GM12878 (cell line): ENCODE results near the gene PDE7B. TPM values are rescaled to one million over a fixed set of nuclear protein-coding genes. Genes with fewer than 3 reads are reported as not detected.

Experiments
- ATAC-seq: fragments of 200-7000 bp; cut with Tn5 transposase; 3 replicates; pipeline ENCODE4 v1.9.1; 2020; ENCODE audit warnings: mild to moderate bottlenecking, moderate library complexity
- BruUV-seq: library from RNA; stranded (reverse); fragments of 400-500 nt; replicated peaks from 2 replicates; lab custom pipeline; 2021; lab: Mats Ljungman, UMichigan
- CTCF ChIA-PET: fragments of 300-600 bp; sonication (Branson Sonifier 250); formaldehyde crosslinking; extraction: SDS; loops from one replicate; lab custom pipeline; 2021; ENCODE audit warnings: inconsistent platforms; lab: Yijun Ruan, JAX
- POLR2A ChIA-PET: fragments of 350-600 bp; formaldehyde crosslinking; extraction: SDS; loops from one replicate; lab custom pipeline; 2021; ENCODE audit warnings: inconsistent platforms; lab: Charles Lee
- RAD21 ChIA-PET: fragments of 300-600 bp; sonication (Branson Sonifier 250); formaldehyde crosslinking; loops from one replicate; lab custom pipeline; 2023; ENCODE audit warnings: antibody characterized with exemption; ENCODE audit not compliant: unreplicated experiment; lab: Charles Lee
- SMC1A ChIA-PET: fragments of 300-600 bp; sonication (Branson Sonifier 250); formaldehyde crosslinking; loops from one replicate; lab custom pipeline; 2023; ENCODE audit not compliant: unreplicated experiment, uncharacterized antibody; lab: Charles Lee
- DNase-seq: peaks from one replicate; pipeline ENCODE4 v3.0.0-alpha.2; 2011; ENCODE audit warnings: low read depth, low spot score
- FAIRE-seq: peaks from 3 replicates; lab custom pipeline; 2011; peaks lifted over from hg19 to GRCh38; lab: Jason Lieb, UNC
- H2AFZ ChIP-seq: 2 replicates; pipeline ENCODE4 v1.6.0; 2011; ENCODE audit warnings: low read depth, low read length, control low read depth; ENCODE audit not compliant: control insufficient read depth
- H3K27ac ChIP-seq: 2 replicates; pipeline ENCODE4 v1.5.1; 2011; ENCODE audit warnings: control low read depth; ENCODE audit not compliant: control insufficient read depth, insufficient read depth
- H3K27me3 ChIP-seq, 2 experiments: replicated peaks in 1 of 2; 2 replicates each; pipeline versions ENCODE4 v1.6.0 to v1.6.1; 2011; ENCODE audit warnings: low read length in 1 of 2; ENCODE audit not compliant: control insufficient read depth in 2 of 2, insufficient read depth in 2 of 2
- H3K36me3 ChIP-seq, 2 experiments: 2 replicates each; pipeline ENCODE4 v1.5.1; 2011; ENCODE audit warnings: low read length in 1 of 2; ENCODE audit not compliant: control insufficient read depth in 2 of 2, insufficient read depth in 2 of 2
- H3K4me1 ChIP-seq: 2 replicates; pipeline ENCODE4 v1.6.1; 2011; ENCODE audit warnings: mild to moderate bottlenecking, low read length, moderate library complexity, mixed read lengths; ENCODE audit not compliant: control insufficient read depth, insufficient read depth
- H3K4me2 ChIP-seq: 2 replicates; pipeline ENCODE4 v1.6.0; 2011; ENCODE audit warnings: control low read depth; ENCODE audit not compliant: control insufficient read depth, insufficient read depth
- H3K4me3 ChIP-seq: fragments of 200-600 bp; sonication (generic); 2 replicates; pipeline ENCODE4 v1.5.1; 2016
- H3K79me2 ChIP-seq: 2 replicates; pipeline ENCODE4 v1.6.0; 2011; ENCODE audit warnings: low read length; ENCODE audit not compliant: control insufficient read depth, insufficient read depth
- H3K9ac ChIP-seq: 2 replicates; pipeline ENCODE4 v1.8.0; 2011; ENCODE audit warnings: low read length, control low read depth, mixed read lengths; ENCODE audit not compliant: control insufficient read depth, insufficient read depth
- H3K9me3 ChIP-seq: replicated peaks from 3 replicates; pipeline ENCODE4 v1.5.1; 2011; ENCODE audit warnings: mild to moderate bottlenecking, low read length; ENCODE audit not compliant: control insufficient read depth, insufficient read depth
- H4K20me1 ChIP-seq: 2 replicates; pipeline ENCODE4 v1.6.0; 2011; ENCODE audit not compliant: control insufficient read depth, insufficient read depth
- CBFB ChIP-seq: IDR thresholded peaks from 2 replicates; pipeline ENCODE4 v1.6.1; 2016; ENCODE audit warnings: antibody characterized with exemption, low read depth
- CBX3 ChIP-seq: fragments of 200-600 bp; sonication (generic); IDR thresholded peaks from 2 replicates; pipeline ENCODE4 v1.6.1; 2016; ENCODE audit warnings: low read depth, borderline replicate concordance
- FOXM1 ChIP-seq: IDR thresholded peaks from 2 replicates; pipeline ENCODE4 v1.6.1; 2012; ENCODE audit warnings: low read depth, mild to moderate bottlenecking, inconsistent platforms, low read length, moderate library complexity
- GABPA ChIP-seq: IDR thresholded peaks from 2 replicates; pipeline ENCODE4 v1.6.1; 2014; ENCODE audit warnings: antibody characterized with exemption, low read depth, mild to moderate bottlenecking, inconsistent platforms
- HDGF ChIP-seq: fragments of 450-650 bp; IDR thresholded peaks from 2 replicates; pipeline ENCODE4 v1.6.1; 2016; ENCODE audit warnings: antibody characterized with exemption
- KDM1A ChIP-seq: fragments of 200-600 bp; sonication (generic); IDR thresholded peaks from 2 replicates; pipeline ENCODE4 v1.6.1; 2016; ENCODE audit warnings: borderline replicate concordance
- POU2F2 ChIP-seq: IDR thresholded peaks from 3 replicates; pipeline ENCODE4 v1.6.1; 2011; ENCODE audit warnings: low read depth, mild to moderate bottlenecking, low read length, borderline replicate concordance
- RELA ChIP-seq: fragments of 450-650 bp; IDR thresholded peaks from 2 replicates; pipeline ENCODE4 v1.8.0; 2014; ENCODE audit warnings: borderline replicate concordance; ENCODE audit not compliant: partially characterized antibody
- SMARCA5 ChIP-seq: fragments of 450-650 bp; IDR thresholded peaks from 2 replicates; pipeline ENCODE4 v1.6.1; 2017; ENCODE audit warnings: mild to moderate bottlenecking
- SMC3 ChIP-seq: IDR thresholded peaks from 2 replicates; pipeline ENCODE4 v1.6.1; 2011; ENCODE audit warnings: low read length, improper control_type of control experiment, borderline replicate concordance
- TARDBP ChIP-seq: IDR thresholded peaks from 2 replicates; pipeline ENCODE4 v1.6.1; 2016; ENCODE audit warnings: borderline replicate concordance
- TCF3 ChIP-seq: IDR thresholded peaks from 2 replicates; pipeline ENCODE4 v1.6.1; 2012; ENCODE audit warnings: low read depth, mild to moderate bottlenecking, low read length, borderline replicate concordance; ENCODE audit not compliant: insufficient read depth
- ZNF207 ChIP-seq: fragments of 450-650 bp; IDR thresholded peaks from 2 replicates; pipeline ENCODE4 v1.6.1; 2014; ENCODE audit warnings: antibody characterized with exemption, mild to moderate bottlenecking, borderline replicate concordance
- WGBS: methylation state at CpG from one replicate; pipeline ENCODE4 v1.1.6; 2016; ENCODE audit warnings: low lambda C conversion rate; ENCODE audit not compliant: insufficient replicate concordance, insufficient coverage; ENCODE audit errors: missing lambda C conversion rate; 5-methylcytosine and 5-hydroxymethylcytosine counted together
- in situ Hi-C: fragments of 300-500 bp; cut with MboI; formaldehyde crosslinking; loops from 9 replicates; pipeline ENCODE4 v1.14.3; 2018; ENCODE audit warnings: mixed read lengths
- intact Hi-C: fragments of 100-400 bp; cut with micrococcal nuclease; formaldehyde crosslinking; loops from one replicate; pipeline ENCODE4 v1.14.2; 2022; ENCODE audit not compliant: unreplicated experiment
- polyA plus RNA-seq, 11 experiments: library from polyadenylated mRNA; depleted of rRNA in 4 of 11; unstranded in 6 of 11; stranded (reverse) in 5 of 11; fragments of >200 nt; fragmentation: Nextera tagmentation in 4 of 11; fragmentation: Illumina TruSeq in 1 of 11; extraction: Ambion mirVana in 4 of 11; extraction: Trizol in 1 of 11; gene quantifications; 1 replicate in 1 of 11; 2 replicates in 10 of 11; pipeline versions ENCODE4 v1.2.1 to v1.2.3, GENCODE V29; 2011 to 2016; ENCODE audit warnings: inconsistent platforms in 2 of 11, missing spikeins in 2 of 11, low read depth in 1 of 11
- total RNA-seq, 4 experiments: library from RNA; depleted of rRNA in 3 of 4; stranded (reverse); fragments of >200 nt in 3 of 4; fragmentation: Illumina TruSeq in 1 of 4; extraction: Trizol in 1 of 4; gene quantifications; 2 replicates each; pipeline versions ENCODE4 v1.2.1 to v1.2.3, GENCODE V29; 2013 to 2021
- TF ChIP-seq, protein P1 (sequence below): fragments of 450-650 bp; formaldehyde crosslinking; IDR thresholded peaks from 2 replicates; pipeline ENCODE4 v1.5.0; 2022; ENCODE audit warnings: mild to moderate bottlenecking, missing genetic modification characterization
- TF ChIP-seq, protein P2 (sequence below): fragments of 450-650 bp; IDR thresholded peaks from 2 replicates; pipeline ENCODE4 v1.6.1; 2018; ENCODE audit warnings: mild to moderate bottlenecking, low read depth, moderate library complexity; ENCODE audit not compliant: partially characterized antibody
- TF ChIP-seq, protein P3 (sequence below): fragments of 450-650 bp; IDR thresholded peaks from 2 replicates; pipeline ENCODE4 v1.6.1; 2014; ENCODE audit warnings: mild to moderate bottlenecking
- TF ChIP-seq, protein P4 (sequence below): IDR thresholded peaks from 2 replicates; pipeline ENCODE4 v1.6.1; 2011; ENCODE audit warnings: low read depth, low read length, improper control_type of control experiment, borderline replicate concordance

Gene PDE7B
- total and polyA plus RNA-seq, 10 of the 15 experiments (the other 5 are each of a cell fraction or from before 2014, with no cell fraction given), result not detected

DNA sequence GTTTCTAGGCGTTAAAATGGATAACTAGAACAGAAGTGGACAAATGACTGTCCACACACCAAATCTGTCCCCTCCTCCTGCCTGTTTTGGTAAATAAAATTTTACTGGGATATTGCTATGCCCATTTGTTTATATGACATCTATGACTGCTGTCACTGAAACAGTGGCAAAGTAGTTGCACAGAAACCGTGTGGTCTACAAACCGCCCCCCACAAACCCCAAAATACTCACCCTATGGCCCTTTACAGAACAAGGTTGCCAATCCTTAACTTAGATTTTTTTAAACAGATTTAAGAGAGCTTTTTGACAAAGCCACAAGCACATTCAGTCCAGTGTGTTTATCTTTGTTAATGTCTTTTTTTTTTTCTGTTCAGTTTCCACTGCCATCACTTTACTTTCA, 260.8 kb downstream of the PDE7B start:
- no peak for FAIRE-seq
- H2AFZ ChIP-seq, result no peak overlapping the region
- H3K79me2 ChIP-seq, result no peaks in the 10 kb centered on the region
- ChIA-PET POLR2A (no interaction called here), SMC1A (no interaction called here), CTCF (no interaction called here), RAD21 (no interaction called here)
- no peak overlapping the region for H3K27ac ChIP-seq
- TF ChIP-seq, protein P1, sequence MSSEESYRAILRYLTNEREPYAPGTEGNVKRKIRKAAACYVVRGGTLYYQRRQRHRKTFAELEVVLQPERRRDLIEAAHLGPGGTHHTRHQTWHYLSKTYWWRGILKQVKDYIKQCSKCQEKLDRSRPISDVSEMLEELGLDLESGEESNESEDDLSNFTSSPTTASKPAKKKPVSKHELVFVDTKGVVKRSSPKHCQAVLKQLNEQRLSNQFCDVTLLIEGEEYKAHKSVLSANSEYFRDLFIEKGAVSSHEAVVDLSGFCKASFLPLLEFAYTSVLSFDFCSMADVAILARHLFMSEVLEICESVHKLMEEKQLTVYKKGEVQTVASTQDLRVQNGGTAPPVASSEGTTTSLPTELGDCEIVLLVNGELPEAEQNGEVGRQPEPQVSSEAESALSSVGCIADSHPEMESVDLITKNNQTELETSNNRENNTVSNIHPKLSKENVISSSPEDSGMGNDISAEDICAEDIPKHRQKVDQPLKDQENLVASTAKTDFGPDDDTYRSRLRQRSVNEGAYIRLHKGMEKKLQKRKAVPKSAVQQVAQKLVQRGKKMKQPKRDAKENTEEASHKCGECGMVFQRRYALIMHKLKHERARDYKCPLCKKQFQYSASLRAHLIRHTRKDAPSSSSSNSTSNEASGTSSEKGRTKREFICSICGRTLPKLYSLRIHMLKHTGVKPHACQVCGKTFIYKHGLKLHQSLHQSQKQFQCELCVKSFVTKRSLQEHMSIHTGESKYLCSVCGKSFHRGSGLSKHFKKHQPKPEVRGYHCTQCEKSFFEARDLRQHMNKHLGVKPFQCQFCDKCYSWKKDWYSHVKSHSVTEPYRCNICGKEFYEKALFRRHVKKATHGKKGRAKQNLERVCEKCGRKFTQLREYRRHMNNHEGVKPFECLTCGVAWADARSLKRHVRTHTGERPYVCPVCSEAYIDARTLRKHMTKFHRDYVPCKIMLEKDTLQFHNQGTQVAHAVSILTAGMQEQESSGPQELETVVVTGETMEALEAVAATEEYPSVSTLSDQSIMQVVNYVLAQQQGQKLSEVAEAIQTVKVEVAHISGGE (CRISPR knock-in tag), result no peak
- TF ChIP-seq TARDBP (no peak), CBX3 (no peak), TCF3 (no peak), HDGF (no peak), POU2F2 (no peak), SMARCA5 (no peak), GABPA (no peak), ZNF207 (no peak), SMC3 (no peak), KDM1A (no peak), RELA (no peak), FOXM1 (no peak), CBFB (no peak)
- TF ChIP-seq, protein P2, sequence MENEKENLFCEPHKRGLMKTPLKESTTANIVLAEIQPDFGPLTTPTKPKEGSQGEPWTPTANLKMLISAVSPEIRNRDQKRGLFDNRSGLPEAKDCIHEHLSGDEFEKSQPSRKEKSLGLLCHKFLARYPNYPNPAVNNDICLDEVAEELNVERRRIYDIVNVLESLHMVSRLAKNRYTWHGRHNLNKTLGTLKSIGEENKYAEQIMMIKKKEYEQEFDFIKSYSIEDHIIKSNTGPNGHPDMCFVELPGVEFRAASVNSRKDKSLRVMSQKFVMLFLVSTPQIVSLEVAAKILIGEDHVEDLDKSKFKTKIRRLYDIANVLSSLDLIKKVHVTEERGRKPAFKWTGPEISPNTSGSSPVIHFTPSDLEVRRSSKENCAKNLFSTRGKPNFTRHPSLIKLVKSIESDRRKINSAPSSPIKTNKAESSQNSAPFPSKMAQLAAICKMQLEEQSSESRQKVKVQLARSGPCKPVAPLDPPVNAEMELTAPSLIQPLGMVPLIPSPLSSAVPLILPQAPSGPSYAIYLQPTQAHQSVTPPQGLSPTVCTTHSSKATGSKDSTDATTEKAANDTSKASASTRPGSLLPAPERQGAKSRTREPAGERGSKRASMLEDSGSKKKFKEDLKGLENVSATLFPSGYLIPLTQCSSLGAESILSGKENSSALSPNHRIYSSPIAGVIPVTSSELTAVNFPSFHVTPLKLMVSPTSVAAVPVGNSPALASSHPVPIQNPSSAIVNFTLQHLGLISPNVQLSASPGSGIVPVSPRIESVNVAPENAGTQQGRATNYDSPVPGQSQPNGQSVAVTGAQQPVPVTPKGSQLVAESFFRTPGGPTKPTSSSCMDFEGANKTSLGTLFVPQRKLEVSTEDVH, result no peak
- TF ChIP-seq, protein P3, sequence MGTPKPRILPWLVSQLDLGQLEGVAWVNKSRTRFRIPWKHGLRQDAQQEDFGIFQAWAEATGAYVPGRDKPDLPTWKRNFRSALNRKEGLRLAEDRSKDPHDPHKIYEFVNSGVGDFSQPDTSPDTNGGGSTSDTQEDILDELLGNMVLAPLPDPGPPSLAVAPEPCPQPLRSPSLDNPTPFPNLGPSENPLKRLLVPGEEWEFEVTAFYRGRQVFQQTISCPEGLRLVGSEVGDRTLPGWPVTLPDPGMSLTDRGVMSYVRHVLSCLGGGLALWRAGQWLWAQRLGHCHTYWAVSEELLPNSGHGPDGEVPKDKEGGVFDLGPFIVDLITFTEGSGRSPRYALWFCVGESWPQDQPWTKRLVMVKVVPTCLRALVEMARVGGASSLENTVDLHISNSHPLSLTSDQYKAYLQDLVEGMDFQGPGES, result no peak
- TF ChIP-seq, protein P4, sequence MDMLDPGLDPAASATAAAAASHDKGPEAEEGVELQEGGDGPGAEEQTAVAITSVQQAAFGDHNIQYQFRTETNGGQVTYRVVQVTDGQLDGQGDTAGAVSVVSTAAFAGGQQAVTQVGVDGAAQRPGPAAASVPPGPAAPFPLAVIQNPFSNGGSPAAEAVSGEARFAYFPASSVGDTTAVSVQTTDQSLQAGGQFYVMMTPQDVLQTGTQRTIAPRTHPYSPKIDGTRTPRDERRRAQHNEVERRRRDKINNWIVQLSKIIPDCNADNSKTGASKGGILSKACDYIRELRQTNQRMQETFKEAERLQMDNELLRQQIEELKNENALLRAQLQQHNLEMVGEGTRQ, result no peak
- H3K9ac ChIP-seq, result no peak overlapping the region
- no peak overlapping the region for H3K4me3 ChIP-seq
- intact Hi-C loops, result no loop called here
- ATAC-seq, result no peak
- BruUV-seq, result no TSS peak
- DNase-seq, result no peak
- in situ Hi-C loops, result no loop called here
- no peaks in the 10 kb centered on the region; a peak in 1 of 4 replicates for H3K27me3 ChIP-seq
- WGBS, result 18% methylated on average over 3 of the region's 3 CpGs
- H3K9me3 ChIP-seq, result no peaks in the 10 kb centered on the region
- H4K20me1 ChIP-seq, result no peaks in the 10 kb centered on the region
- H3K36me3 ChIP-seq, result no peaks in the 10 kb centered on the region
- no peak overlapping the region for H3K4me2 ChIP-seq
- H3K4me1 ChIP-seq, result no peaks in the 10 kb centered on the region
